Hematopoietic multipotent progenitor cell treated with erythropoietin and hydrocortisone succinate and interleukin-3 and kit ligand, for 17 days (in vitro differentiated cells): ENCODE measurements around the gene GSTT2B.
"Not testable (repeated sequence)": the region's sequence is repeated elsewhere in the genome, so short reads cannot be mapped to it uniquely, and the experiment has no call there.

Experiments
- DNase-seq: peaks from one replicate; pipeline ENCODE4 v3.0.0-alpha.2; 2015; ENCODE audit warnings: low spot score

Gene GSTT2B

DNA sequence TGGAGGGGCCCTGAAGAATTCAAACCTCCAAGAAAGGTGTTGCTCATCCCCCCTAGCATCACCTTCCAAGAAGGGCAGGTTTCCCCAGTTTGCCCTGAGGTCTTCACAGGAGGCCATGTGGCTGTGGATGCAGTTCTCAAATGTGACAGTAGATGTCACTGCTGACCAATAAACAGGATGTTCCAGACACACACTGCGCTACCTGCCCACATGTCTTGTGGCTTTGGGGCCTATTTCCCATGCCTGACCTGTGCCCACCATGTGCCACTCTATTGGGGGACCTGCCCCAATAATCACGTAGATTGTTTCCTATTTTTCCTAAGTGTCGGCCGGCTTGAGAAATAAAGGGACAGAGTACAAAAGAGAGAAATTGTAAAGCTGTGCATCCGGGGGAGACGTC, 23.4 kb upstream of the GSTT2B start:
- DNase-seq, result peak; percentile 83

DNA sequence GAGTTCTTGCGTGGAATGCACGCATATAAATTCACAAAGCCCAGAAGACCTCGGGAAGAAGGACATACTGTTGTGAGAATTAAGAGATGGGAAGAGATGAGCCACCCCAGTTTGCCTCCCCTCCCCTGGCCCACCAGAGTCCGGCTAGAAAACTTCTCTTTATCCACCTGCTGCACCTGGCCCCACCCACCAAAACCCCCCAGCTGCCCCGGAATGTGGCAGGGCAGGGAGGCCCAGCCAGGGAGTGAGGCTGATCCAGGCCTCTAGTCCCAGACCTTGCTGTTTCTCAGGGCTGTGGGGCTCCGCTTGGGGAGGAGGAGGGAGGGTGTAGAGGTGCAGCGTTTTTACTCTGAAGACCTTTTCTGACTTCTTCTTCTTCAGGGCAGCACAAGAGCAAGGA, 19.6 kb upstream of the GSTT2B start:
- DNase-seq, result not testable (repeated sequence)

DNA sequence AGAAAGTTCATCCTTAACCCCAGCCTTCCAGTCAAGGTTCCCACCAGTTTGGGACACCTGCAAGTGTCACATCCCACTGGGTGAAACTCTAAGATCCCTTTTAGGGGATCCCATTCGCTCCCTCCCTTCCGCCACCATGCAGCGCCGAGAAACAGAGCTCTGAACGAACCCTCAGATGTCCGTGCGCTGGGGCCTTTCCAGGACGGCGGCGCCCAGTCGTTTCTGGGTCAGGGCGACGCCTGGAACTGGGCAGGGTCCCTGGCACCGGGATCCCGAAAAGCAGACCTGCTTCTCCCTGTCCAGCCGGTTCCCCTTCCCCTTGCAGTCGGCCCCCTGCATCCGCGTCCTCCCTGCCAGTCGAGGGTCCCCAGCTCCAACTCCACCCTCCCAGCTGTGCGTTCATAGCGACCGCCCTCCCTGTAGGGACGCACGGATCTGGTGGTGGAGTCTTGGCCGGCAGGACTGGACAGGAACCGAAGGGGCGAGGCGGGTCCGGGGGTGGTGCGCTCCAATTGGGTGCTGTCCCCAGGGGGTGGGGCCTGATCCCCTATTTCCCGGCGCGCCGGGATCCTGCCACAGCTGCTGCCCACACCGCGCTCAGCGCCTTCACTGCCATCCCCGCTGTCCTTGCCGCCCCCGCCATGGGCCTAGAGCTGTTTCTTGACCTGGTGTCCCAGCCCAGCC, 18.7 kb upstream of the GSTT2B start, which contains the start of gene GSTT2:
Gene GSTT2, plus strand, starts transcription at position 578 of the 684 bp plus-strand sequence.
- not testable (repeated sequence) for DNase-seq

DNA sequence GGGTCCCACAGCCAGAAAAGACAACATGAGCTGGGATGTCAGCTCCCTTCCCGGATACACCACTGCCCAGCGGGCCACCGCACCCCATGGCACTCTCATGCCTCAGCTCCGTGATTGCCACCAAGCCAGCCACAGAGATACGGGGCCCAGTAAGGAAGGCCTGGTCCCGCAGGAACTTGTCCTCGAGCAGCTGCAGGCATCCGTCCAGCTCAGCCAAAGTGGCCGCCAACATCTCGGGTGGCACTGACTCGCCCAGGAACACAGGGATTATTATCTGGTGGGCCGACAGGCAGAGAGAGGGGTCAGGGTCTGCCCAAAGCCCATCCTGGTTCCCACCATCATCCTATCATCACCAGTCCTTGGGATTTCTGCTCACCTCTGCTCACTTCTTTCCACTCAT, 16.3 kb upstream of the GSTT2B start:
- not testable (repeated sequence) for DNase-seq

DNA sequence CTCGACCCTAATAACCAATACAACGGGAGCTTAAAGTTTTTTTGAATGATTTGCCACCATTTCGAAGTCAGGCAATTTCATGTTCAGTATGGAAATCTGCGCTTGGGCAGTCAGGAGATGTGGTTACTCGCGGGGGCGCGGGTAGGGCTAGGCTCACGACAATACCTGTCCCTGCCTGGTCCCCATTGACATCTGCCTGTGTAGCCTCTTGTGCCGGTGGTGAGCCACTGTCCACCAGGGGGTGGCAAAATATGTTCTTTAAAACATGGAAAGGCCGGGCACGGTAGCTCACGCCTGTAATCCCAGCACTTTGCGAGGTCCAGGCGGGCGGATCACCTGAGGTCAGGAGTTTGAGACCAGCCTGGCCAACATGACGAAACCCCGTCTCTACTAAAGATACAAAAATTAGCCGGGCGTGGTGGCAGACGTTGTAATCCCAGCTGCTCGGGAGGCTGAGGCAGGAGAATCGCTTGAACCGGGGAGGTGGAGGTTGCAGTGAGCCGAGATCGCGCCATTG, 13.9 kb upstream of the GSTT2B start:
- DNase-seq, result not testable (repeated sequence)

DNA sequence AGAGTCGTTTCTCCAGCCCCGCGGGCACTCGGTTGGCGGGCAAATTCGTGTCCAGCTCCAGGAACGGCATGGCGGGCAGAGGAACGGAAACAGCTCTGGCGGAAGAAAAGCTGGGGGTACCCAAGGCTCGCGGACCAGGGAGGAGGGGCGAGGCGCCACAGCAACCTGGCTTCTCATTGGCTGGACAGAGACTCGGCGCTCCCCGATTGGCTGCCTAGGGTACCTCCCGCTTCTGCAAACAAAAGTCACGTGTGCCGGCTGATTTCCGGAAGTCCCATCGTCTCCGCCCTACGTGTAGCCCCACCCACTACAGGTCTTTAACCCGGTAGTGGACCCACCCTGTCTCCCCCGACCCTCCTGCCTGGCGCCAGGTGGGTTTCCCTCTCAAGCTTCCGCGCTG, 13.3 kb upstream of the GSTT2B start, which contains the start of gene DDT:
Gene DDT, minus strand, starts transcription at position 97 of the 400 bp plus-strand sequence. Its CDS starts 27 bp downstream, at position 70.
- DNase-seq, result not testable (repeated sequence)

DNA sequence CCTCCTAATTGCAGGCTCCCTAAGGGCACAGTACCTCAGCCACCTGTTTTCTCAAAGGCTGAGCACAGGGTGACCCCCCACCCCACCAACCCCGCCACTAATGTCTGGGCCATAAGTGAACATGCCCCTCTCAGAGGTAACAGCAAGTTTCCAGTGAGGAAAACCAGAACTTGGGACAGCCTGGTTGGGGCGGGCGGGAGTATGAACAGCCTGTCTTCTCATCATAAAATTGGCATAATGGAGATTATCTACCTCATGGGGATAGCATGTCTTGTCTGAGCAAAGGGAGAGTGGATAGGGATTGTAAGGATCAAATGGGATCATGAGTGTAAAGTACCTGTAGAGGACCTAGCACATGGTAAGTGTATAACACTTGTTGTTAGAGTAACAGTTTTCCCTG, 10.9 kb upstream of the GSTT2B start:
- not testable (repeated sequence) for DNase-seq

DNA sequence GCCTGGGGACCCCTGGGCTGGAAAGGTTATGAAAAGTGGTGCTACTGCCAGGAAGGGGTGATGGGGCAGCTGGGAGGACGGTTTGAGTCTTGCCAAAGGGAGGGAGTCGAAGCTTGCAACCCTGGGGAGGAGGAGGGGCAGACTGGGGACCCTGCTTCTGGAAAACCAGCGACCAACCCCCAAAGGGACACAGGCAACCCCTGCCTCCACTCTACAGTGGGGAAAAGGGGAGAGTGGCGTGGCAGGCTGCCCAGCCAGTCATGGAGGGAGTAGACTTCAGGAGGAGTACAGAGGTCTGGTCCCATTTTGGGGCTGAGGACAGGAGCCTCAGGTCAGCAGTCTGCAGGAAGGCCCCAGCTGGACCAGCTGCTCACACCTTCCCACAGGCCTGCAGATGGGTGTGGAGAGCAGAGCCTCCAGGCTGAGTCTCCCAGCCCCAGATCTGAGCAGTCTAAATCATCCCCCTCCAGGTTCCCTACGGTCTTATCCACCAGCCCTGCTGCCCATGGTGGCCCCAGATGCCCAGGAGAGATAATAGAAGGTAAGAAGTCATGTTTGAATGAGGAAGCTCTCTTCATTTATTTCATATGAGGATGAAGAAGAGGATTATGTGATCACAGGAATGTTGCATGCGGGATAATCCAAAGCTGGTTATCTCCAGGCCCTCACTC, 10.0 kb upstream of the GSTT2B start:
- DNase-seq, result no peak

DNA sequence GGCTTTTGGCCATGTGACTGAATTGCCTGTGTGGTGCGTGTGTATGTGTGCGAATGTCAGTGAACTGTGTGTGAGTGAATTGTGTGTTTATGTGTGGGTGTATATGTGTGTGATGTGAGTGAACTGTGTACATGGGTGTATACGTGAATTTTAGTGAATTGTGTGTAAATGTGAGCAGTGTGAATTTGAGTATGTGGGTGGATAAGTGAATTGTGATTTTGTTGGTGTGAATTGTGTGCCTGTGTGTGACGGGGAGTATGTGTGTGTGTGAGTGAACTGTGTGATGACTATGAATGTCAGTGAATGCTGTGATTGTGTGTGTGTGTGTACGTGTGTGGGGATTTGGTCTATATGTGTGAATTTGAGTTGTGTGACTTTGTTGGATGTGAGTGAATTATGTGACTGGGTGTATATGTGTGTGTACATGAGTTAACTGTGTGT, 9.2 kb upstream of the GSTT2B start:
- no peak for DNase-seq

DNA sequence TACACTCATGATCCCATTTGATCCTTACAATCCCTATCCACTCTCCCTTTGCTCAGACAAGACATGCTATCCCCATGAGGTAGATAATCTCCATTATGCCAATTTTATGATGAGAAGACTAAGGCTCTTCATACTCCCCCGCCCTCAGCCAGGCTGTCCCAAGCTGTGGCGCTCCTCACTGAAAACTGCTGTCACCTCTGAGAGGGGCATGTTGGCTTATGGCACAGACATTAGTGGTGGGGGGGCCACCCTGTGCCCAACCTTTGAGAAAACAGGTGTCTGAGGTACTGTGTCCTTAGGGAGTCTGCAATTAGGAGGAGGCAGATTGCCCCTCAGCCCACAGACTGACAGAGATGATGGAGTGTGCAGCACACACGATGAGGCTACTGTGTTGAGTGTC, 8.1 kb upstream of the GSTT2B start:
- DNase-seq, result no peak

DNA sequence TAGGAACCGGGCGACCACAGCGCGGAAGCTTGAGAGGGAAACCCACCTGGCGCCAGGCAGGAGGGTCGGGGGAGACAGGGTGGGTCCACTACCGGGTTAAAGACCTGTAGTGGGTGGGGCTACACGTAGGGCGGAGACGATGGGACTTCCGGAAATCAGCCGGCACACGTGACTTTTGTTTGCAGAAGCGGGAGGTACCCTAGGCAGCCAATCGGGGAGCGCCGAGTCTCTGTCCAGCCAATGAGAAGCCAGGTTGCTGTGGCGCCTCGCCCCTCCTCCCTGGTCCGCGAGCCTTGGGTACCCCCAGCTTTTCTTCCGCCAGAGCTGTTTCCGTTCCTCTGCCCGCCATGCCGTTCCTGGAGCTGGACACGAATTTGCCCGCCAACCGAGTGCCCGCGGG, 5.6 kb upstream of the GSTT2B start, which contains the start of gene DDTL:
Gene DDTL, plus strand, starts transcription at position 321 of the 400 bp plus-strand sequence. Its CDS starts 27 bp downstream, at position 348.
- not testable (repeated sequence) for DNase-seq

DNA sequence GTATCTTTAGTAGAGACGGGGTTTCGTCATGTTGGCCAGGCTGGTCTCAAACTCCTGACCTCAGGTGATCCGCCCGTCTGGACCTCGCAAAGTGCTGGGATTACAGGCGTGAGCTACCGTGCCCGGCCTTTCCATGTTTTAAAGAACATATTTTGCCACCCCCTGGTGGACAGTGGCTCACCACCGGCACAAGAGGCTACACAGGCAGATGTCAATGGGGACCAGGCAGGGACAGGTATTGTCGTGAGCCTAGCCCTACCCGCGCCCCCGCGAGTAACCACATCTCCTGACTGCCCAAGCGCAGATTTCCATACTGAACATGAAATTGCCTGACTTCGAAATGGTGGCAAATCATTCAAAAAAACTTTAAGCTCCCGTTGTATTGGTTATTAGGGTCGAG, 5.1 kb upstream of the GSTT2B start:
- not testable (repeated sequence) for DNase-seq

DNA sequence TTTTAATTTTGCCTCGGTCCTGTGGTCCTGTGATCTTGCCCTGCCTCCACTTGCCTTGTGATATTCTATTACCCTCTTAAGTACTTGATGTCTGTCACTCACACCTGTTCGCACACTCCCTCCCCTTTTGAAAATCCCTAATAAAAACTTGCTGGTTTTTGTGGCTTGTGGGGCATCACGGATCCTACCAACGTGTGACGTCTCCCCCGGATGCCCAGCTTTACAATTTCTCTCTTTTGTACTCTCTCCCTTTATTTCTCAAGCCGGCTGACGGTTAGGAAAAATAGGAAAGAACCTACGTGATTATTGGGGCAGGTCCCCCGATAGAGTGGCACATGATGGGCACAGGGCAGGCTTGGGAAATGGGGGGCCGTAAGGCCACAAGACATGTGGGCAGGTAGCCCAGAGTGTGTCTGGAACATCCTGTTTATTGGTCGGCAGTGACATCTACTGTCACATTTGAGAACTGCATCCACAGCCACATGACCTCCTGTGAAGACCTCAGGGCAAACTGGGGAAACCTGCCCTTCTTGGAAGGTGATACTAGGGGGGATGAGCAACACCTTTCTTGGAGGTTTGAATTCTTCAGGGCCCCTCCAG, 4.6 kb downstream of the GSTT2B start:
- DNase-seq, result peak; percentile 81

DNA sequence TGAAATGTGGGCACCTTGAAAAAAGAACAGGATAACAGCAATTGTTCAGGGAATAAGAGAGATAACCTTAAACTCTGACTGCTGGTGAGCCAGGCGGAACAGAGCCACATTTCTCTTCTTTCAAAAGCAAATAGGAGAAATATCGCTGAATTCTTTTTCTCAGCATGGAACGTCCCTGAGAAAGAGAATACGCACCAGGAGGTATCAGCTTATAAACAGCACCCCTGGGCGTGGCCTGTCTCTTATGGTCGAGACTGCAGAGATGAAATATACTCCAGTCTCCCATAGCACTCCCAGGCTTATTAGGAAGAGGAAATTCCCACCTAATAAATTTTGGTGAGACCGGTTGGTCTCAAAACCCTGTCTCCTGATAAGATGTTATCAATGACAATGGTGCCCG, 5.1 kb downstream of the GSTT2B start:
- DNase-seq, result not testable (repeated sequence)

DNA sequence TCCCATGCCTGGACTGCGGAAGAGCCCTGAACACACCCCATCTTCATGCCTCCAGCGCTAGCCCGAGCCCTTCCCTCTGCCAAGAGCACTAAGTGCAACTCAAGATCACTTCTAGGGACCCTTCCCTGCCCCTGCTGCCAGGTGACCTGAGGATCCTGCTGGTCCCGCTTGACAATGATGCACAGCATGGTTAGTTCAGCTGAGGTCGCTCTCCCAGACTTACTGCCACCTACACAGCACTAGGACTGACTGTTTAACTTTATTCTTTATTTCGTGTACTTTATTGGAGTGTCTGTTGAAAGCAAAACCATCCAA, 6.0 kb downstream of the GSTT2B start:
- DNase-seq, result not testable (repeated sequence)

DNA sequence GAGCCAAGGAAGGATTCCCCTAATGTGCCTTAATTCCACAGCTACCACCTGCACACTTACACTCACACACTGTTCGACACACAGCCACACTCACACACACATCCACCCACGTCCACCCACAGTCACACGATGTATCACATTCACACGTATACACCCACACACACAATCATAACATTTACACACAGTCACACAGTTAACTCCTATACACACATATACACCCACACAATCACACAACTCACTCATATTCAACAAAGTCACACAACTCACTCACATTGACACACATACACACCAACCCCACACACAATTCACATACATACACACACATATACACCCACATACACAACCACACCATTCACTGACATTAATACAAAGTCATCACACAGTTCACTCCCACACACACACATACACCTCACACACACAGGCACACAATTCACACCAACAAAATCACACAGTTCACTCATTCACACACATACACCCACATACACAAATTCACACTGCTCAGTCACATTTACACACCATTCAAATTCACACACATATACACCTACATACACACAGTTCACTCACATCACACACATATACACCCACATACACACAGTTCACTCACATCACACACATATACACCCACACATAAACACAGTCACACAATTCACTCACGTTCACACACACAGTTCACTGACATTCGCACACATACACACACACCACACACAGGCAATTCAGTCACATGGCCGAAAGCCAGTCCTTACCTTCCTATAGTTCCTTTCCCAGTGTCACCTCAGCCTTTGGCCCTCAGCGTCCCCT, 6.6 kb downstream of the GSTT2B start:
- not testable (repeated sequence) for DNase-seq

DNA sequence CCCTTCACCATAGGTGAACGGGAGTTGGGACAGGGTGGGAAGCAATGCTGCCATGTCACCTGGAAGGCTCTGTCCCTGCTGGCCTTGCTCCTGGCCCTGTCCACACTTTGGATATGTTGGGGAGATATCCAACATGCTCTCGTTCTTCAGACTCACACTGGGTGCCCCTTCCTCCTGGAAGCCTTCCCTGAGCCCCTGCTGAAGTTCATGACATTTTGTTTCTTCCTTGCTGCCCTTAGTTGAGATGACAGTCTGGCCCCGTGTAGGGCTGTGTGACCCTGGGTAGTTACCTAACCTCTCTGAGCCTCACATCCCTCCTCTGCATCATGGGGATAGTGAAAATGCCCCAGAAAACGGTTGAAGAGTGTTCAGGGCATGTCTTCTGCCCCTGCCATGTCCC, 7.5 kb downstream of the GSTT2B start:
- not testable (repeated sequence) for DNase-seq

DNA sequence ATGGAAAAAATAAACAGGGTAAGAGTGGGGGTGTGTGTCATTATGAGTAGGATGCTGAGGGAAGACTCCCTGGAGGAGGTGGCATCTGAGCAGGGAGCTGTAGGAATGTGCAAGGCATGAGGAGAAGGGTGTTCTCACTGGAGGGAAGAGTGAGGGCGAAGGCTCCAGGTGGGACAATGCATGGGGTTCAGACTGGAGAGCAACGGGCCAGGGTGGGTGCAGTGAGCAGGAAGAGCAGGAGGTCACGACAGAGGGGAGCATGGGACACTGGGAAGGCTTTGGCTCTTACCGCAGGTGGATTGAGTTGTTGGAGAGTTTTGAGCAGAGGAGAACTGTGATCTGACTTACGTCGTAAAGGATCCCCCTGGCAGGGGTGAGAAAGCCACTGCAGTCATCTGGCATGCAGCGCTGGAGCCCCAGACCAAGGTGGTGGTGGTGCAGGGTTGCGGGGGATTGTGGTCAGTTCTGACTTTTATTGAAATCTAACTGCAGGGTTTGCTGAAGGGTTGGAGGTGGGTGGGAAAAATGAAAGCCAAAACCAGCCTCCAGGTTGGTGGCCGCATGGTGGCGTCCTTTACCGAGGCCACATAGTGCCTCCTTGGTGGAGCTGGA, 8.1 kb downstream of the GSTT2B start:
- not testable (repeated sequence) for DNase-seq

DNA sequence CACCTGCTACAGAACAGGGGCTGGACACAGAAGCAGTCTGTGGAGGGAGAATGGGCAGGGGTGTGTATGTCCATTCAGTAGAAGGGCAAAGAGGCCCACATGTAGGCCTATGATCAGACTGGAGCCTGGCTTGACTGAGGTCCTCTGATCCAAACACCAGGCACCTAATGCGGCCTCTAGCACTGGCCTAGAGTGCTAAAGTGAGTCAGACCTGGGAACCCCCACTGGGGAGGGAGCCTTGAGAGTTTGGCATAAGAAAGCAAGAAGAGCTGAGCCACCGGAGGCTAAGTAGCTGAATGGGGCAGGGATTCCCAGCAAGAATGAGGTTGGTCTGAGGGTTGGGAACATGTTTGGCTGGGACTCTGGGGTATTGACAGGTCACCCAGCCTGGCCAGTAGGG, 9.6 kb downstream of the GSTT2B start:
- not testable (repeated sequence) for DNase-seq

DNA sequence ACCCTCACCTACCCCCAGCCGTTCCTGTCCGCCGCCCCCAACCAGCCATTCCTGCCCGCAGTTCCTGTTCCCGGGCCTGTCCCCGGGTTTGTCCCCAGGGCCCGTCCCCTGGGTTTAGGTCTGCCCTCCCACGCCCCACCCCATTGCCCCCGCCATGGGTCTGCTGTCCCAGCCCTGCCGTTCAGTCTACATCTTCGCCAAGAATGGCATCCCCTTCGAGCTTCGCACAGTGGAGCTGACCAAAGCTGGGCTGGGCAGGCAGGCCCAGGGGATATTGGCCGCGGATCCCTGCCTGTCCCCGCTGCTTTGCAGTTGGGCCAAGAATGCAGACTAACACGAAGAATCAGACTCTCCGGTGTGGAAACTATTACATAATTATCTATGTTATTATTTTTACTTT, 11.2 kb downstream of the GSTT2B start:
- not testable (repeated sequence) for DNase-seq

DNA sequence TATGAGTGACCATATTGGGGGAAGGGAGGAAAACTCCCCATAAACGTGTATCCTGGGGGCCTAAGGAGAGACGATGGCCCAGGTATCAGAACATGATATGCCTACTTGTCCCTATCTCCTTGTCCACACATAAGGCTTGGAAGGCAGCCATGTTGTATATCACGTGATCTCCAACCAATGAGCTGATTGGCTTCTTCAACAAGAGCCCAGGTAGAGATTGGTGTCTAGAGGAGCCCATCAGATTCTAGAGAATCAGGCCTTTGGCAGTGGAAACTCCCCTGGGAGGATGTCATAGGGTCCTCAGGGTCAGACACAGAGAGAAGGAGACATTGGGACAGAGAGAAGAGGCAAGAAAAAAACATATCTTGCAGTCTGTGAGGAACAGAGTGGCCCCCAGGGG, 13.6 kb downstream of the GSTT2B start:
- DNase-seq, result peak; percentile 35
